ENCODE measurements around the gene SCP2.

SCP2 gene

DNA sequence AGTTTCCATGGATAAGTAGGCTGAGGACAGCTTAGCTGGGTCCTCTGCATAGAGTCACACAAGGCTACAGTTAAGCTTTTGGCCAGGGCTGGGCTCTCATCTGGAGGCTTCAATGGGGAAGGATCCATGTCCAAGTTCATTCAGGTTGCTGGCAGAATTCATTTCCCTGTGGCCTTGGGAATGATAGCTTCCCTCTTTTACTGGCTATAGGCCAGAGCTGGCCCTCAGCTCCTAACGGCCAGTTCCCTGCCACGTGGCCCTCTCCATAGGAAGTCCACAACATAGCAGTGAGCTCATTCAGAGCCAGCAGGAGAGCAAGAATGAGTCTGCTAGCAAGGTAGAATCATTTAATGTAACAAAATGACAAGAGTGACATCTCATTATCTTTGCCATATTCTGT lies 119.9 kb downstream of the SCP2 start:
- no peak overlapping the region for H3K4me3 Mint-ChIP-seq

GRCh38 chr1:53047737-53048736 lies 121.0 kb downstream of the SCP2 start:
- ATAC-seq (replicated peaks) (no peak), DNase-seq (no peak)
- Mint-ChIP-seq H3K4me3 (no peak overlapping the region), H3K27ac (peak overlapping the region in 1 of 2 donors; percentile 66), H3K9me3 (no peaks in the 10 kb centered on the region), H3K4me1 (ENCODE audit: low read depth in 2 of 2) (peaks cover 3 to 10% of the 10 kb centered on the region in 2 donors), H3K36me3 (ENCODE audit: insufficient read depth) (peaks cover 18% of the 10 kb centered on the region), H3K27me3 (no peaks in the 10 kb centered on the region)

More for the DNA sequence above, 119.9 kb downstream of the SCP2 start:
- Mint-ChIP-seq H3K9me3 (no peaks in the 10 kb centered on the region), H3K36me3 (ENCODE audit: insufficient read depth) (peaks cover 14% of the 10 kb centered on the region), H3K27me3 (no peaks in the 10 kb centered on the region), H3K4me1 (ENCODE audit: low read depth in 2 of 2) (peaks cover 5 to 10% of the 10 kb centered on the region in 2 donors), H3K27ac (peak overlapping the region in 1 of 2 donors; percentile 38)
- DNase-seq (no peak), ATAC-seq (replicated peaks) (no peak)

- Mint-ChIP-seq H3K4me1 (ENCODE audit: low read depth in 2 of 2) (peaks cover 3 to 10% of the 10 kb centered on the region in 2 donors), H3K4me3 (no peak overlapping the region), H3K36me3 (ENCODE audit: insufficient read depth) (peaks cover 18% of the 10 kb centered on the region), H3K27ac (no peak overlapping the region), H3K9me3 (no peaks in the 10 kb centered on the region), H3K27me3 (no peaks in the 10 kb centered on the region)
- ATAC-seq (replicated peaks): no peak
- no peak for DNase-seq
These were observed 122.0 kb downstream of the SCP2 start for GRCh38 chr1:53048960-53049573.

- DNase-seq: no peak
- no peak for ATAC-seq (replicated peaks)
- Mint-ChIP-seq H3K4me3 (no peak overlapping the region), H3K36me3 (ENCODE audit: insufficient read depth) (peaks cover 18% of the 10 kb centered on the region), H3K27me3 (no peaks in the 10 kb centered on the region), H3K27ac (no peak overlapping the region), H3K9me3 (no peaks in the 10 kb centered on the region), H3K4me1 (ENCODE audit: low read depth in 2 of 2) (peaks cover 3 to 10% of the 10 kb centered on the region in 2 donors)
These were observed 122.5 kb downstream of the SCP2 start for GRCh38 chr1:53049574-53049967.

GRCh38 chr1:53050310-53050709 lies 123.2 kb downstream of the SCP2 start:
- no peak for DNase-seq
- H3K27ac Mint-ChIP-seq: peak overlapping the region in 1 of 2 donors; percentile 7
- peaks cover 18% of the 10 kb centered on the region for H3K36me3 Mint-ChIP-seq (ENCODE audit: insufficient read depth)
- H3K27me3 Mint-ChIP-seq: no peaks in the 10 kb centered on the region
- H3K4me1 Mint-ChIP-seq (ENCODE audit: low read depth in 2 of 2): peaks cover 3 to 10% of the 10 kb centered on the region in 2 donors
- ATAC-seq (replicated peaks): no peak
- no peak overlapping the region for H3K4me3 Mint-ChIP-seq
- H3K9me3 Mint-ChIP-seq: no peaks in the 10 kb centered on the region

- peaks cover 18% of the 10 kb centered on the region for H3K36me3 Mint-ChIP-seq (ENCODE audit: insufficient read depth)
- no peak overlapping the region for H3K4me3 Mint-ChIP-seq
- no peak for ATAC-seq (replicated peaks)
- peaks cover 3 to 6% of the 10 kb centered on the region in 2 donors for H3K4me1 Mint-ChIP-seq (ENCODE audit: low read depth in 2 of 2)
- no peak overlapping the region for H3K27ac Mint-ChIP-seq
- no peaks in the 10 kb centered on the region for H3K9me3 Mint-ChIP-seq
- DNase-seq: no peak
- H3K27me3 Mint-ChIP-seq: no peaks in the 10 kb centered on the region
These were observed 124.6 kb downstream of the SCP2 start for GRCh38 chr1:53051676-53052075.

DNA sequence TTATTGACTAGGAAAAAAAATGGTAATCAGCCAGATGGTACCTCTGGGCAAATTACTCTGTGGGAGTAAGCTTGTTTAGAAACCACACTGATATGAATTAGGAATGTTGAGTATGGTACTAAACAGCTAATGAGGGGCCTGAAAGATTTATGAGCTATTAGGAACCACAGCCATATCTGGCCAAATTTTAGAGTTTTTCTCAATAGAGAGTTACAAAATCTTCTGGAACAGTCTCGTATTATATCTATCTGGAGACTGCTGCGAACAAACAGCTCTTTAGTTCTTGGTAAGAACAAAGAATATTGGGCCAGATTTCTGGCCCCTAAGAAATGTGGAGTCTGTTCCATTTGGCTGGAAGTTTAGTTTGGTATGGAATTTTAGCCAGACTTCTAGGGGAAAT lies 130.1 kb downstream of the SCP2 start:
- peaks cover 0 to 2% of the 10 kb centered on the region in 2 donors for H3K4me1 Mint-ChIP-seq (ENCODE audit: low read depth in 2 of 2)
- peaks cover 2% of the 10 kb centered on the region for H3K36me3 Mint-ChIP-seq (ENCODE audit: insufficient read depth)
- no peak overlapping the region for H3K4me3 Mint-ChIP-seq
- DNase-seq: no peak
- no peak overlapping the region for H3K27ac Mint-ChIP-seq
- H3K27me3 Mint-ChIP-seq: peaks cover 0 to 13% of the 10 kb centered on the region in 2 donors
- H3K9me3 Mint-ChIP-seq: no peaks in the 10 kb centered on the region
- no peak for ATAC-seq (replicated peaks)

DNA sequence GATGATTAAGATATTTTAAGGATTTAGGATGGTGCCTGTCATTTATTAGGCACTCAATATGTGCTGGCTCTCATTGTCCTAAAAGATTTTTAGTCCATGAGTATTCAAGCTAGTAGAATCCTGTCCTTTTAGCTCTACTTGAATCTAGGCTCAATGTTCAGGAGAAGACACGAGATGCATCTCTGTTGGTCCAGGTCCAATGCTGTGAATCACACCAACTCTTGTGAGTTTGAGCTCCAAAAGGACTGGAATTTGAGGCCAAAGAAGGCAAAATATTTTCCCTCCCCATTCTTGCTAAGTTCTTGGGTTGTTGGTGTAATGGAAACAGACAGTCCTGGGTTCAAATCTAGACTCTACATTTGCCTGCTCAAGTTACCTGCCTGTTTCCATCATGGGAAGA lies 133.5 kb downstream of the SCP2 start:
- H3K9me3 Mint-ChIP-seq: no peaks in the 10 kb centered on the region
- DNase-seq: no peak
- no peak for ATAC-seq (replicated peaks)
- H3K27me3 Mint-ChIP-seq: peaks cover 13 to 43% of the 10 kb centered on the region in 2 donors
- no peaks in the 10 kb centered on the region for H3K36me3 Mint-ChIP-seq (ENCODE audit: insufficient read depth)
- peak overlapping the region in 1 of 2 donors; percentile 74 for H3K4me3 Mint-ChIP-seq
- no peak overlapping the region for H3K27ac Mint-ChIP-seq
- H3K4me1 Mint-ChIP-seq (ENCODE audit: low read depth in 2 of 2): peaks cover 4 to 7% of the 10 kb centered on the region in 2 donors

GRCh38 chr1:53061123-53061858 lies 134.2 kb downstream of the SCP2 start:
- no peak for ATAC-seq (replicated peaks)
- peaks cover 13 to 48% of the 10 kb centered on the region in 2 donors for H3K27me3 Mint-ChIP-seq
- no peaks in the 10 kb centered on the region for H3K36me3 Mint-ChIP-seq (ENCODE audit: insufficient read depth)
- peak overlapping the region; percentile 73 to 74 for H3K4me3 Mint-ChIP-seq
- peak overlapping the region in 1 of 2 donors; percentile 59 for H3K27ac Mint-ChIP-seq
- DNase-seq: no peak
- no peaks in the 10 kb centered on the region for H3K9me3 Mint-ChIP-seq
- H3K4me1 Mint-ChIP-seq (ENCODE audit: low read depth in 2 of 2): peaks cover 4 to 7% of the 10 kb centered on the region in 2 donors

DNA sequence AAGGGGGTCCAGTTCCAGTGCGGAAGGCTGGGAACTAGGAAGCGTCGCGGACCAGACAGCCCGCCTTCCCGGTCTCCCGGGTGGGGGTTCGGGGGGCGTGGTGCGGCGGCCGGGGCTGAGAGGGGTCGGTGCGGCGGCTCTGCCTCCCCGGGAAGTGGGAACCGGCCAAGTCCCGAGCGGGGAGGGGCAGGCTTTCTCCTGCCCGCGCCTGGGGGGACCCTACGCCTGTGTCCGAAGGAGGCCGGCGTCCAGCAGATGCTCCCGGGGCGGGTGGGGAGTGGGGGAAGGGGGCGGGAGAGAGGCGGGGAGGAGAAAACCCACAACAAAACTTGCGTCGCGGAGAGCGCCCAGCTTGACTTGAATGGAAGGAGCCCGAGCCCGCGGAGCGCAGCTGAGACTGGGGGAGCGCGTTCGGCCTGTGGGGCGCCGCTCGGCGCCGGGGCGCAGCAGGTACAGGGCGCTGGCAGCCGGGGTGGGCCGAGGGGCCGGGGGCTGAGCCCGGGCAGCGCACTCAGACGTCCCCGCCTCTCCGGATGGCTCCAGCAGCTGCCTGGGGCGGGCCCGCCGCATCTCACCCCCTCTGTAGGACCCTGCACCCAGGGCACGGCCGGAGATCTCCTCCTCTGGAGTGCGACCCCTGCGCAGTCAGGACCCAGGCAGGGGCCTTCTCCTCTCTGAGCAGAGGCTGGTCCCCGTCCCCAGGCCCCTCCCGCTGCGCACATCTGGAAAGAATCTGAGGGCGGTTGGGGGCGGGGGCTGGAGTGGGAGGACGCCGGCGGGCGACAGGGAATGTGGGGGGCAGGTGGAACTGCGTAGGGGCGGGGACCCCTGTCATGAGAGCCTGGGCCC lies 135.0 kb downstream of the SCP2 start, which contains the start of gene PODN:
Gene PODN (plus strand): TSS at position 355 of the 849 bp plus-strand sequence. CDS start 7,643 bp downstream, outside the sequence.
- Mint-ChIP-seq H3K27ac (peak within 1 kb of the TSS in 1 of 2 donors; percentile 59), H3K9me3 (no peaks in the 10 kb centered on the region), H3K4me3 (peak within 1 kb of the TSS; percentile 73 to 74), H3K4me1 (ENCODE audit: low read depth in 2 of 2) (peaks cover 4 to 7% of the 10 kb centered on the region in 2 donors), H3K36me3 (ENCODE audit: insufficient read depth) (no peaks in the 10 kb centered on the region), H3K27me3 (peaks cover 13 to 48% of the 10 kb centered on the region in 2 donors)
- ATAC-seq (replicated peaks): peak; percentile 59
- no peak for DNase-seq

- ATAC-seq (replicated peaks) (peak; percentile 22), DNase-seq (no peak)
- no peaks in the 10 kb centered on the region for H3K9me3 Mint-ChIP-seq
- peak overlapping the region; percentile 73 to 74 for H3K4me3 Mint-ChIP-seq
- peaks cover 4 to 7% of the 10 kb centered on the region in 2 donors for H3K4me1 Mint-ChIP-seq (ENCODE audit: low read depth in 2 of 2)
- peak overlapping the region in 1 of 2 donors; percentile 20 for H3K27ac Mint-ChIP-seq
- no peaks in the 10 kb centered on the region for H3K36me3 Mint-ChIP-seq (ENCODE audit: insufficient read depth)
- H3K27me3 Mint-ChIP-seq: peaks cover 13 to 48% of the 10 kb centered on the region in 2 donors
These were observed 135.9 kb downstream of the SCP2 start for GRCh38 chr1:53062708-53063591.
